ENCODE measurements around the gene UBA5. TPM values are rescaled to one million over a fixed set of nuclear protein-coding genes. Genes with fewer than 3 reads are reported as not detected.

The UBA5 gene
- total RNA-seq, 4 donors from 2014 or later: 19.9 to 50.9 (median 34.4) TPM

GRCh38 chr3:132645058-132645457, 15.1 kb upstream of the UBA5 start:
- Histone ChIP-seq H3K4me1 (peaks cover 0 to 3% (median 0%) of the 10 kb centered on the region in 4 donors), H3K9me3 (no peaks in the 10 kb centered on the region), H3K4me3 (no peak overlapping the region), H3K27ac (no peak overlapping the region), H3K36me3 (peaks cover 0 to 22% (median 0%) of the 10 kb centered on the region in 3 donors), H3K27me3 (no peaks in the 10 kb centered on the region)
- no peak for TF ChIP-seq EP300 (IDR thresholded peaks at IDR 0.05)
- no peak for TF ChIP-seq CTCF (IDR thresholded peaks at IDR 0.05)
- no peak for TF ChIP-seq POLR2A (IDR thresholded peaks at IDR 0.05)
- DNase-seq (ENCODE audit: low spot score in 2 of 2): no peak
- WGBS, 2 donors: 82 to 96% methylated on average over 1 of the region's 1 CpG

GRCh38 chr3:132650153-132650552, 10.0 kb upstream of the UBA5 start:
- TF ChIP-seq CTCF (IDR thresholded peaks at IDR 0.05): no peak
- no peak for TF ChIP-seq POLR2A (IDR thresholded peaks at IDR 0.05)
- no peak for TF ChIP-seq EP300 (IDR thresholded peaks at IDR 0.05)
- Histone ChIP-seq H3K9me3 (no peaks in the 10 kb centered on the region), H3K4me3 (no peak overlapping the region), H3K36me3 (no peaks in the 10 kb centered on the region), H3K27me3 (no peaks in the 10 kb centered on the region), H3K4me1 (peaks cover 0 to 23% (median 2%) of the 10 kb centered on the region in 4 donors), H3K27ac (no peak overlapping the region)
- 77 to 88% methylated on average over 1 of the region's 1 CpG for WGBS, 2 donors
- no peak for DNase-seq (ENCODE audit: low spot score in 2 of 2)

- peaks cover 0 to 24% (median 2%) of the 10 kb centered on the region in 4 donors for H3K4me1 ChIP-seq
- H3K9me3 ChIP-seq: no peaks in the 10 kb centered on the region
- DNase-seq (ENCODE audit: low spot score in 2 of 2): no peak
- WGBS, 2 donors: 90 to 96% methylated on average over 1 of the region's 1 CpG
- TF ChIP-seq POLR2A (IDR thresholded peaks at IDR 0.05) (no peak), EP300 (IDR thresholded peaks at IDR 0.05) (peak in 1 of 2 donors; percentile 11)
- no peak overlapping the region for H3K4me3 ChIP-seq
- H3K36me3 ChIP-seq: no peaks in the 10 kb centered on the region
- no peaks in the 10 kb centered on the region for H3K27me3 ChIP-seq
- H3K27ac ChIP-seq: no peak overlapping the region
Measured at GRCh38 chr3:132652640-132653270, 7.4 kb upstream of the UBA5 start.

GRCh38 chr3:132654190-132654589, 5.9 kb upstream of the UBA5 start:
- peaks cover 0 to 36% (median 5%) of the 10 kb centered on the region in 4 donors for H3K4me1 ChIP-seq
- no peaks in the 10 kb centered on the region for H3K36me3 ChIP-seq
- H3K27ac ChIP-seq: no peak overlapping the region
- no peaks in the 10 kb centered on the region for H3K9me3 ChIP-seq
- DNase-seq (ENCODE audit: low spot score in 2 of 2): no peak
- H3K27me3 ChIP-seq: no peaks in the 10 kb centered on the region
- H3K4me3 ChIP-seq: no peak overlapping the region
- 94 to 96% methylated on average over 2 of the region's 2 CpGs for WGBS, 2 donors
- TF ChIP-seq CTCF (IDR thresholded peaks at IDR 0.05) (no peak), POLR2A (IDR thresholded peaks at IDR 0.05) (no peak), EP300 (IDR thresholded peaks at IDR 0.05) (no peak)

GRCh38 chr3:132654721-132655120, 5.4 kb upstream of the UBA5 start:
- Histone ChIP-seq H3K27me3 (no peaks in the 10 kb centered on the region), H3K36me3 (no peaks in the 10 kb centered on the region), H3K27ac (no peak overlapping the region), H3K4me1 (peaks cover 0 to 36% (median 5%) of the 10 kb centered on the region in 4 donors), H3K9me3 (no peaks in the 10 kb centered on the region), H3K4me3 (no peak overlapping the region)
- no peak for TF ChIP-seq EP300 (IDR thresholded peaks at IDR 0.05)
- TF ChIP-seq CTCF (IDR thresholded peaks at IDR 0.05): no peak
- no peak for TF ChIP-seq POLR2A (IDR thresholded peaks at IDR 0.05)
- DNase-seq (ENCODE audit: low spot score in 2 of 2): no peak
- WGBS, 2 donors: 80 to 87% methylated on average over 5 of the region's 5 CpGs
